ENCODE data around the gene C1orf174.

DNA sequence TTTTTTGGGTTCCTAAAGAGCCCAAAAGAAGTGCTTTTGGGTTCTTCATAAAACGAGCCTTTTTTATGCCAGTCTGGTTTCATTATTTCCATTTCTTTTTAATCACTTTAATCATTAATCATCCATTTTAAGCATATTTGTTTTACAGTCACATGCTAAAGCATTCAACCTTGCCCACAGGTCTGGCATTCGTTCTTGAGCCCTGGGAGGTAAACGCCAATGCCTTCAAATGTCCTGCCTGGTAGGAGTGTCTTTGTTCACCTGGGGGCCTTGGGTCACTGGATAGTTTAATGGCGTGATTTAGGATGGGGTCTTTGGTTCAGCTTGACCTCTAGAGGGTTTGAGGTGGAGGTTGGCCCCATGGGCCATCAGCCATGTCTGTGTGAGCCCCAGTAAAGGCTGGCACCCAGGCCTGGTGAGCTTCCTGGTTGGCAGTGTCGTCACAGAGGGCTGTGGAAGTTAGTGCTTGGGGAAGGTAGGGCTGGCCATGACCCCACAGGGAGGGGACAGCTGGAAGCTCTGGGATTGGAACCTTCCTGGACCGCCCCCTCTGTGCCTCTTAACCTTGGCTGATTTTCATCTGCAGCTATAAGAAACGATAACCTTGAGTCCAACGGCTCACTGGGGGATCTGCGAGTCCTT lies 20.2 kb downstream of the C1orf174 start:
- TF ChIP-seq, protein P1, sequence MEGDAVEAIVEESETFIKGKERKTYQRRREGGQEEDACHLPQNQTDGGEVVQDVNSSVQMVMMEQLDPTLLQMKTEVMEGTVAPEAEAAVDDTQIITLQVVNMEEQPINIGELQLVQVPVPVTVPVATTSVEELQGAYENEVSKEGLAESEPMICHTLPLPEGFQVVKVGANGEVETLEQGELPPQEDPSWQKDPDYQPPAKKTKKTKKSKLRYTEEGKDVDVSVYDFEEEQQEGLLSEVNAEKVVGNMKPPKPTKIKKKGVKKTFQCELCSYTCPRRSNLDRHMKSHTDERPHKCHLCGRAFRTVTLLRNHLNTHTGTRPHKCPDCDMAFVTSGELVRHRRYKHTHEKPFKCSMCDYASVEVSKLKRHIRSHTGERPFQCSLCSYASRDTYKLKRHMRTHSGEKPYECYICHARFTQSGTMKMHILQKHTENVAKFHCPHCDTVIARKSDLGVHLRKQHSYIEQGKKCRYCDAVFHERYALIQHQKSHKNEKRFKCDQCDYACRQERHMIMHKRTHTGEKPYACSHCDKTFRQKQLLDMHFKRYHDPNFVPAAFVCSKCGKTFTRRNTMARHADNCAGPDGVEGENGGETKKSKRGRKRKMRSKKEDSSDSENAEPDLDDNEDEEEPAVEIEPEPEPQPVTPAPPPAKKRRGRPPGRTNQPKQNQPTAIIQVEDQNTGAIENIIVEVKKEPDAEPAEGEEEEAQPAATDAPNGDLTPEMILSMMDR (IDR thresholded peaks at IDR 0.05; ENCODE audit: insufficient read depth, low read length, poor library complexity, severe bottlenecking): no peak
- TF ChIP-seq EZH2phosphoT487 (conservative IDR thresholded peaks at IDR 0.05; ENCODE audit: low read length): no peak
